ENCODE data around the gene TRIM52.
A peak's percentile ranks its signal among the peaks of the same experiment; 100 is the strongest.

The TRIM52 gene

DNA sequence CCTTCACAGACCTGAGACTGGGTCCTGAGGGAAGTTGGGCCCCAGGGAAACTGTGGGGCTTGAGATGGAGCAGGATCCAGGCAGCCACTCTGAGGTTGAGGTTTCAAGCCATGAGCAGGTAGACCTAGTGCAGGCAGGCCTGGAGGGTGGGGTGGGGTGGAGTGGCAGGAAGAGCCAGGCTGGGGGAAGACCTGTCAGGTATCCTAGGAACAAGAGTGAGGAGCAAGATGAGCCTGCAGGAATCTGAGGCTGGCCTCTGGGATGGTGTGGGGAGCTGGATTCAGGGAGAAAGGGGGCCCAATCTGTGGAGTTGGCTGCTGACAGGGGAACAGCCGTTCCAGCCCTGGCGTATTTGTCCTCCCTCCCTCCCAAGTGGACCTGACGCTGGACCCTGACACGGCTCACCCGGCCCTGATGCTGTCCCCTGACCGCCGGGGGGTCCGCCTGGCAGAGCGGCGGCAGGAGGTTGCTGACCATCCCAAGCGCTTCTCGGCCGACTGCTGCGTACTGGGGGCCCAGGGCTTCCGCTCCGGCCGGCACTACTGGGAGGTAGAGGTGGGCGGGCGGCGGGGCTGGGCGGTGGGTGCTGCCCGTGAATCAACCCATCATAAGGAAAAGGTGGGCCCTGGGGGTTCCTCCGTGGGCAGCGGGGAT lies 27.0 kb downstream of the TRIM52 start:
- no peak for DNase-seq (ENCODE audit: low spot score)

DNA sequence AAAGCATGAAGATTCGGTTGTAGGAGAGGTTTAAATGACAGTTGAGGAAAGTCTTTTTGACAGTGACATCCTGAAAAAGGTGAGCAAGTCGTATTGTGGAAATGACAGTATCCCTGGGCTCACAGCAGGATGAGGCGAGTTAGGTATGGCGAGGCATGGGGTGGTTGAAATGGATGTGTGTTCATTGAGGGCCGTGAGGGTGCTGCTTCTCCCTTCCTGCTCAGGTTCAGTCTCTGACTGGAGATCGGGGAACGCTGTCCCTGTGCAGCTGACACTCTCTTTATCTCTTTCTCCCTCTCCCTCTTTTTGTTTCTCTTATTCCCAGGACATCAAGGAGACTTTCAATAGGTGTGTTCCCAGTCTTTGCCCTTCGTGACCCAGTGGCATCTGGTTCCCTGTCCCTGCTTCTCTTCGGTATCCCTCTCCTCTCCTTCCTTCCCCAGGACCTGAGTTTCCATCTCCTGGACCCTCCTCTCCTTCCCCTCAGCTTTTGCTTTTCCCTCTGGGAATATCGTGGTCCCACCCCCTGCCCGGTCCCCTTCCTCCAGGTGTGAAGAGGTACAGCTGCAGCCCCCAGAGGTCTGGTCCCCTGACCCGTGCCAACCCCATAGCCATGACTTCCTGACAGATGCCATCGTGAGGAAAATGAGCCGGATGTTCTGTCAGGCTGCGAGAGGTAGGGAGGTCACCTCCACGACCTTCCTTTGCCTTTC lies 27.7 kb downstream of the TRIM52 start:
- no peak for DNase-seq (ENCODE audit: low spot score)

DNA sequence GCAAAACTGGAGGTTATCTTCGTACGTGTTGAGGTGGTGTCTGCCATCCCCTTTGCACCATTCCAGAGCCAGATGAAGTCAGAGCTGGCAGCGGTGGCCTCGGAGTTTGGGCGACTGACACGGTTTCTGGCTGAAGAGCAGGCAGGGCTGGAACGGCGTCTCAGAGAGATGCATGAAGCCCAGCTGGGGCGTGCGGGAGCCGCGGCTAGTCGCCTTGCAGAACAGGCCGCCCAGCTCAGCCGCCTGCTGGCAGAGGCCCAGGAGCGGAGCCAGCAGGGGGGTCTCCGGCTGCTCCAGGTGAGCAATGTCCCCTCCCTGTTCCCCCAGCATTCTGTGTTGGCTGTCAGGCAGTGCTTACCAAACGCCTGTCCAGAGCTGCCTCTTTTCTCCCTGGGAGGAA lies 28.4 kb downstream of the TRIM52 start:
- DNase-seq (ENCODE audit: low spot score): no peak

DNA sequence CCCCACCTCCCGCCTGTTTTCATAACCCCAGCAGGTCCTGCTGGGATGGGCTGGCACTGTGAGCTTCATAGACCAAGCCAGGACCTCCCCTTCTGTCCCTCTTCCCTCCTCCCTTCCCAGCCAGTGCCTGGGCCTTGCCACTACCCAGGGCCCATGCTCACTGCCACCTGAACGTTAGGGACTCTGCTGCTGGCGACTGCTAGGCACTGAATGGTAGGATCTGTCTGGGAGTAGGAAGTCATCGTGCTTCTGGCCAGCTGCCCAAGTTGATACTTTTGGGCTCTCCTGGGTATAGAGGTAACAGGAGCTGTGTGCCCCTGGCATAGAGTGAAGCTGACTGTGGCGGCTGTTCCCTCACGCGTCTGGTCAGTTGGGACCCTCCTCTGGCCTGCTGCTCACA lies 29.5 kb downstream of the TRIM52 start:
- DNase-seq (ENCODE audit: low spot score): no peak

DNA sequence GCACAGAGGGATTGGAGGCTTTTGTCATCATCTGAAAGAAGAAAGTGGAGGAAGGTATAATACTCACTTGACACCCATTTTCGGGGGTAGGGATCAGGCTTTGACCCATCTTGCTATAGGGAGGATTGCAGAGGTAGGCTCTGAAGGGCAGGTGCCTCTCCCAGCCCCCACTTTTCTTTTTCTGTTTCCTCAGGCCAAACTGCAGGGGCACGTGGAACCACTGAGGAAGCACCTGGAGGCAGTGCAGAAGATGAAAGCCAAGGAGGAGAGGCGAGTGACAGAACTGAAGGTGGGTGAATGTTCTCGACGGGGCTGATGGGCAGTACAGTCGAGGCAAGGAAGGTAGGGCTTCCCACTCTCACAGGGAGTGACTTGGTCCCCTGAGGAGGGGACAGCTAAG lies 30.4 kb downstream of the TRIM52 start:
- no peak for DNase-seq (ENCODE audit: low spot score)

DNA sequence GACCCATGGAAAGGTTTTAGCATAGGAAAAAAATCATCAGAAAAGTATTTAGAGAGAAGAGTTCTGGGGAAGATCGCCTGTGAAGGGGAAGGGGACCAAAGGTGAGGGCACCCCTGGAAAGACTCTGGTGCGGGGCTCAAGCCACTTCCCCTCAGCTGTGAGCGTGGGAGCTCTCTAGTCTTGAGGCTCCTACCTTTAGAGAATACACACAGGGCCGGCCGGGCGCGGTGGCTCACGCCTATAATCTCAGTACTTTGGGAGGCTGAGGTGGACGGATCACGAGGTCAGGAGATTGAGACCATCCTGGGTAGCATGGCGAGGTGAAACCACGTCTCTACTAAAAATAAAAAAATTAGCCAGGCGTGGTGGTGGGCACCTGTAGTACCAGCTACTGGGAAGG lies 30.9 kb downstream of the TRIM52 start:
- no peak for DNase-seq (ENCODE audit: low spot score)

DNA sequence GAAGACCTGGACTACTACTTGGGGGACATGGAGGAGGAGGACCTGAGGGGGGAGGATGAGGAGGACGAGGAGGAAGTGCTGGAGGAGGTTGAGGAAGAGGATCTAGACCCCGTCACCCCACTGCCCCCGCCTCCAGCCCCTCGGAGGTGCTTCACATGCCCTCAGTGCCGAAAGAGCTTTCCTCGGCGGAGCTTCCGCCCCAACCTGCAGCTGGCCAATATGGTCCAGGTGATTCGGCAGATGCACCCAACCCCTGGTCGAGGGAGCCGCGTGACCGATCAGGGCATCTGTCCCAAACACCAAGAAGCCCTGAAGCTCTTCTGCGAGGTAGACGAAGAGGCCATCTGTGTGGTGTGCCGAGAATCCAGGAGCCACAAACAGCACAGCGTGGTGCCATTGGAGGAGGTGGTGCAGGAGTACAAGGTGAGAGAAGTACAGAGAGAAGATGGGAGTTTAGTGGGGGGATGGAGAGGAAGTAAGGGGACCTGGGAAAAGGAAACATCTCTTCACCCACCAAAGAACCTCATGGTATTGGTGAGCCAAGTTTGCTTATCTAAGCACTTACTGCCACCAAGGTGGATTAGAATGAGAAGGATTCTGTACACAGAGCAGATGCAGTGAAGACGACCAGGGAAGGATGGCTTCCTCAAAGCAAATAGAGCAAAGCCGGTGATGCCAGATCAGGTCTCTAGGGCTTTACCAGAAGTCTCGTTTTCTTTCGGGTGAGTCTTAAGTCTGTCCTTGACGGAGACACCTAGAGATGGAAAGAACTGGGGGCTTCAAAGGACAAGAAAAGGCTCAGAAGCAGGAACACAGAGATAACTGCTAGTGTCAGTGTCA lies 36.3 kb downstream of the TRIM52 start:
- DNase-seq (ENCODE audit: low spot score): no peak

DNA sequence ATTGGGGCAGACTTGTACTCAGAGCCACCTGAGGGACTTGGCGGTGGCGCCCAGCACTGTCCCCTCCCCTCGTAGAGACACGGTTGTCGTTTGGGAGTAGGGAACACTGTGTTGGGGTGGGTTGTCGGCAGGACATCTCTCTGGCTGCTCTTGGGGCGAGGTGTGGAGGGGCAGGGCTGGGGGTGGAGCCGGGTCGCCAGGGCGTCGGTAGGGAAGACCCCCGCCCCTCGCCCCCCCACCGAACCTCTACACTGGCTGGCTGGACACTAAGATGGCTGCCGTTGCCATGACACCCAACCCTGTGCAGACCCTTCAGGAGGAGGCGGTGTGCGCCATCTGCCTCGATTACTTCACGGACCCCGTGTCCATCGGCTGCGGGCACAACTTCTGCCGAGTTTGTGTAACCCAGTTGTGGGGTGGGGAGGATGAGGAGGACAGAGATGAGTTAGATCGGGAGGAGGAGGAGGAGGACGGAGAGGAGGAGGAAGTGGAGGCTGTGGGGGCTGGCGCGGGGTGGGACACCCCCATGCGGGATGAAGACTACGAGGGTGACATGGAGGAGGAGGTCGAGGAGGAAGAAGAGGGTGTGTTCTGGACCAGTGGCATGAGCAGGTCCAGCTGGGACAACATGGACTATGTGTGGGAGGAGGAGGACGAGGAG lies 37.1 kb downstream of the TRIM52 start:
- no peak for DNase-seq (ENCODE audit: low spot score)

DNA sequence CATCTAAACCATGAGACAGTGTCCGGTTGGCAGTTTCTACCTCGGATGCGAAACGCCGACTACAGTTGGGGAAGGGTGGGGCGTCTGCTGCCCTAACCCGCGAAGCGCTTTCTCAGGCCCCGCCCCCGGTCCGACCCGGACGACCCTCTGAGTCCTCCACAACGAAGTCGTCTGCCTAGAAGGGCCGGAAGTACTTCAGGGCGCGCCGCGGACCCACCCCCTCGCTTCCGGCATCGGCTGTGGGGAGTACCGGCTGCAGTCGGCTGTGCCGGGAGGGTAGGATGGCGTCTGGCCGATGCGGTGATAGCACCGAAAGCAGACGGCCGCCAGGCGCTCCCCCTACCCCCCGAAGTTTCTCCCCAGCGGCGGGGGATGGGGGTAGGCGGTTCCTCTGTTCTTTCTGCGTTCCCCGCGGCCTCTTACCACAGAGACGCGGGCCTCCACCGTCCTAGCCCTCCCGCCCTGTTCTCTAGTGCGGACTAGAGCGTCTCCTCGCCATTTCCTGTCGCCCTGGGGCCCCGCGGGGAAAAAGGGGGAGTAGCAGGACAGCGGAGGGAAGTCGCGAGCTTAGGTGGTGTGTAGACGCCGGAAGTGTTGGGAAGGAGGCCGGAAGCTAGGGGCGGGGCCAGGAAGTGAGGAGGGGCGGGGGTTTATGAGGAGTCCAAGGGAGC lies 37.8 kb downstream of the TRIM52 start, which contains the start of gene TRIM41:
TRIM41 (plus strand) TSS at position 224 of the 671 bp plus-strand sequence. CDS start 719 bp downstream, outside the sequence.
- peak; percentile 99 for DNase-seq (ENCODE audit: low spot score)

DNA sequence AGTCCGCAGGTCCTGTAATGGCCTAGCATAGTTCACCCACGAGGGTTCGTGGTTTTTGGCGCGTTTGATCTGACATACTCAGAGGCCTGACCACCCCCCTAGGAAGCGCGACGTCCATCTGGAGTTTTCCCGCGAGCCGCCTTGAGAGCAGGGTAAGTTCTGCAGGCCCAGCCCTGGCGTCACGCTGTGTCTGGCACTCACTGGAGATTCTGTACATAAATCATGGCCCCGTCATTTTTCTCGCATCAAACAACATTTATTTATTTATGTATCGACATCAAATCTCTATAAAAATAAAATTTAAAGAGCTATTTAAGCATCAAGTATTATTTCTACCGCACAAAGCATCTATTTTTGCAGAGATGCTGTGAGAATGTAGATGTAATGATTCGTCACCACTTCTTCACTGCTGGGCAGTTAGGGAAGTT lies 38.3 kb downstream of the TRIM52 start:
- no peak for DNase-seq (ENCODE audit: low spot score)

DNA sequence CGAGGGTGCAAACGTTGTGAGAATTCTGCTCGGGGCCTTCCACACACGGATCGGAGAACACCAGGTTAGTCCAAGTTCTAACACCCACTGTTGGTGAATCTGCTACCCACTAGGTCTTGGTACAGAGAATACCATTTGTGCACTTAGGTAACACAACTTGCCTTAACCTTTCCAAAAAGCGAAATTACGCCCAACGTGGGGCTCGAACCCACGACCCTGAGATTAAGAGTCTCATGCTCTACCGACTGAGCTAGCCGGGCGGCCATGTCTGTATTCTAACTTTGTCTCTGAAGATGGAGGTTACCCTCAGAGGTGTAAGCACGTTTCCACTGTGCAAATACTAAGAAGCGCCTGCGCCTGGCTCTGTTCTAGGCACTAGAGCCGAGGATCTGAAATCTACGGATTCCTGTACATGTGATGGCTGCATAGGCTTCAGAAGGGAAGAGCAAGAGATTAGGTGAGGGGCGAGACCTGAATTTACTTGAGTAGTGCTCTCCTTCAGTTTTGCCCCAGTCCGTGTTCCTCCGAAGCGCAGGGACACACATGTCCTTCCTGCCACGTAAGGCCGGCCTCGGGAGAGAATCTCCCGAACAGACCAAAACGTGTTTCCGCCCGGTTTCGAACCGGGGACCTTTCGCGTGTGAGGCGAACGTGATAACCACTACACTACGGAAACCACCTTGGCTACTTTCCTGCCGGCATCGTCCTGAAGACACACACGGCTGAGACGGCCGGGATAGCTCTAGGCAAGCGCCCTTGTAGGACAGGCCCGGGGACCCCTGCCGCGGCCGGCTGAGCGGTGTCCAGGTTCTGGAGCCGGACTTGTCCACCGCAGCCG lies 38.9 kb downstream of the TRIM52 start:
- DNase-seq (ENCODE audit: low spot score): peak; percentile 98

DNA sequence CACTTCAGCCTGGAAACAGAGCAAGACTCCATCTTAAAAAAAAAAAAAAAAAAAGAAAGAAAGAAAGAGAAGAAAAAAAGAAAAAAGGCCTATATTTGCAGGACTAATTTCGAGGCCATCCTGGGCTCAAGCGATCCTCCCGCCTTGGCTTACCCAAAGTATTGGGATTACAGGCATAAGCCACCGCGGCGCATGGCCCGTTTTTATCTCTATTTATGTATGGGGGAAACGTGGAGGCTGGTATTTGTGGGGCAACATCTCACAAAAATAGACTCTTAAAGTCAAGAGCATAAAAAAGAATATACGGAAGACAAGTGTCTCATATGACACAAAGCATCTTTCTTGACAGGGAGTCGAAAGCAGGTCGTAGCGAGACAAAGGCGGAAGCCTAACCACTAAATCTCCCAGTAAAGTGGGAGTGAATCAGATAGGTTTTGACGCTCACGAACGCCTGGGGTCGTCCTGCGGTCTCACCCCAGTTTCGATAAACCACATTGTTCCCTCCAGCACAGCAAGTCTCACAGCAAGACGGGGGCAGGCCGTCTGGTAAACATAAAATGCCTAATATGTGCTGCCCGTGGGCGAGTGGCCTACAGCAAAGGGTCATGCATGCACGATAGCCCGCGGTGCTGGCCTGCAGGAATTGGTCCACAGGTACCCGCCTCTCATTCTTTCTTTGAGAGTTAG lies 39.7 kb downstream of the TRIM52 start:
- no peak for DNase-seq (ENCODE audit: low spot score)

DNA sequence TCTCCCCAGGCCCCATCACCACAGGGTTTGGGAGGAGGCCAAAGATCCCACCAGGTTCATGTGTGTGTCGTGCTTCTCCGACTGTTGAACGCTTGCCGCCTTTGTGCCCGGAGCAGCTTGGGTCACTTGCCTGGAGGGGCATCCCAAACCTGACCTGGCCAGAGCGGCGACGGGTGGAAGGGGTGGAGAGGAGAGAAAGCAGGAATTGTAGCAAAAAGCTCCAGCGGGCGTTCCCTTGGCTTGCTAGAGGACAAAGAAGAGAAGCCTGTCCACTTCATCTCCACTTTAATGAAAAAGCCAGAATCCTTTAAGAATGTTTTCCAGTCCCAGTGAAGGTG lies 40.8 kb downstream of the TRIM52 start:
- DNase-seq (ENCODE audit: low spot score): no peak

DNA sequence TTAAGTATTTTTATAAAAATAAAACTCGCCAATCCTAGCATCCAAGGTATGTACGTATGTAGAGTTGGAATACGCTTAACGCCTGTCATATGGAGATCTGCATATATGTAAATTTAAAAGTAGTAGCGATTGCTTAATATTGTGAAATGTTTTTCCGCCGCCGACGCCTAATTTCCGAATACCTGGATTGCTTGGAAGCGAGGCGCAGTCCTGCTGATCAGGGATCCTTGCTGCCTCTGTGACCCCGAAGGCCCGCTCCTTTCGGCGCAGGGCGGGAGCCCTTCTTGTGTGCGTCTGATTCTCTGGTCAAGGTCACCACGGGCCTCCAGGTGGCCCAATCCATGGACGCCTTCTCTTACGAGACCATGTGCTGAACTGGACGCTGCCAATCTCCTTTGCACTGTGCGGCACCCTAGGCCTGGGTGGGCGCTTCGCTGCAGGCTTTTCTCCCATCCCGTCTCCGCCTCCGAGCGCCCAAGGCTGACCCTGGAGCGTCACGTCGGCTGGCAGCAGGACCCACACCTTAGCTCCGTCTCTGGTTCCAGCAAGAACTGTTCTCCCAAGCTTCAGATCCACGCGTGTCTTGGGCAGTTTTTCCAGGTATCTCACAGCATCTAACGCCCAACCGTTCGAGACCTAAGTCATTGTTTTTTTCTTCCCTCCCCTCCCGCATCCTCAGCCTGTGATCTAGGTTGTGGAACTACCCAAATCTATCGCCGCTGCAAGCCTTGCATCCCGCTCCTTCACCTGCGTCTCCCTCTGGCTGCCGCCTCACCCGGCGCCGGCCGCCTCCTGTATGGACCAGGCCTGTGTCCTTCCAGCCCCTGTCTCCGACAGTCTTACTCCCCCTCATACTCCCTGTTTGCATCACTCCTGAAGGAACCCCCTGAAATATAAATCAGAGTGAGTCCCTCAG lies 41.4 kb downstream of the TRIM52 start:
- no peak for DNase-seq (ENCODE audit: low spot score)

DNA sequence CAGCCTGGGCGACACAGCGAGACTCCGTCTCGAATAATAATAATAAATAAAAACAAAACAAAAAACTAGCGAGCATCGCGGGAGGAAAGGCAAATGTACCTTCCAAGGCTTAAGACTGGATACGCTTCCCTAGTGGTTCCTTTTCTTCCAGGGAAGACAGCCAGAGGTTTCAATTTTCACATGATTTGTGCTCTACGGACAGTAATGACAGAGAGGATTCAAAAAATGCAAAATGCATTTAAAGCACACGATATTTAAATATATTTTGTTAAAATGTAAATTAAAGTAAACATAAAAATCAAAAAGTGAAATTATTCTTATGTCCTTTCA lies 42.2 kb downstream of the TRIM52 start:
- DNase-seq (ENCODE audit: low spot score): no peak

DNA sequence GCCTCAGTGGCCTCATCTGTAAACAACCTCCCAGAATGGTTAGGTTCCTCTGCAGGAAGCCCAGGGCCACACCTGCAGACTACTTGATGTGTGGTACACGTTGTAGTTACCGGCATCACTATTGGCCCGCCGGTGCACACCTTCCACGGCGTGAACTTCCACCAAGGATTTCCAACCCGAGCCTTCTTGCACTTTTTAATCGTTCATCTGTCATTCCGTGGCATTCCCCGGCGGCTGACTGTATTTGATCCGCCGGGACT lies 43.2 kb downstream of the TRIM52 start:
- peak; percentile 30 for DNase-seq (ENCODE audit: low spot score)

DNA sequence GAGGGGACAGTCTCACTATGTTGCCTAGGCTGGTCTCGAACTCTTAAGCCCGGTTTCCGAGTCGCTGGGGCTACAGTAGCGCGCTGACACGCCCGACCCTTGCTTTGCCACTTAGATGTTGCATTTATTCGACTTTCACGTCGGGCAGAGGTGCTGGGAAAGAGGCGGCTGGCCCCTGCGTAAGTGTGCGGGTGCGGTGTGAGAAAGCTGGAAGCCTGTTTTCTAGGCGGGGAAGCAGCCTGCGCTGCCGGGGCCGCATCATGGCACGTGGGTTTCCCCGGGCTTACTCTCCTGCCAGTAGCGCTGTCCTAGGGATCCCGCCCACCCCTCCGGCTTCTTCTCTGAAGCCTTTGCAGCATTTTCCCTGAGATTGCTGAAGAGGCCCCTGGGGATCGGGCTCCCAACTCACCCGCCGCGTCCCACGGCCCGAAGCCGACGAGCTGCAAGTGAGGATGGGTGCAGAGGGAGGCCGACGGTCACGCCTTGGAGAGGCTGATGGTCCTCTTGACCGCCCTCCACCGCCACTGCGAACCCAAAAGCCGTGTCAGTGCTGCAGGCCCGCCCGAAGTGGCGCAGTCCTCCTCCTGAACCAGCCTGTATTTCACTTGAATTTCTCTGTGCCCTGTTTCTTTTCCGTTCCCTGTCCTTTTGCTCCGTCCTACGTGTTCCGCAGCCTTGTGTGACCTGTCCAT lies 43.7 kb downstream of the TRIM52 start:
- peak; percentile 72 for DNase-seq (ENCODE audit: low spot score)

DNA sequence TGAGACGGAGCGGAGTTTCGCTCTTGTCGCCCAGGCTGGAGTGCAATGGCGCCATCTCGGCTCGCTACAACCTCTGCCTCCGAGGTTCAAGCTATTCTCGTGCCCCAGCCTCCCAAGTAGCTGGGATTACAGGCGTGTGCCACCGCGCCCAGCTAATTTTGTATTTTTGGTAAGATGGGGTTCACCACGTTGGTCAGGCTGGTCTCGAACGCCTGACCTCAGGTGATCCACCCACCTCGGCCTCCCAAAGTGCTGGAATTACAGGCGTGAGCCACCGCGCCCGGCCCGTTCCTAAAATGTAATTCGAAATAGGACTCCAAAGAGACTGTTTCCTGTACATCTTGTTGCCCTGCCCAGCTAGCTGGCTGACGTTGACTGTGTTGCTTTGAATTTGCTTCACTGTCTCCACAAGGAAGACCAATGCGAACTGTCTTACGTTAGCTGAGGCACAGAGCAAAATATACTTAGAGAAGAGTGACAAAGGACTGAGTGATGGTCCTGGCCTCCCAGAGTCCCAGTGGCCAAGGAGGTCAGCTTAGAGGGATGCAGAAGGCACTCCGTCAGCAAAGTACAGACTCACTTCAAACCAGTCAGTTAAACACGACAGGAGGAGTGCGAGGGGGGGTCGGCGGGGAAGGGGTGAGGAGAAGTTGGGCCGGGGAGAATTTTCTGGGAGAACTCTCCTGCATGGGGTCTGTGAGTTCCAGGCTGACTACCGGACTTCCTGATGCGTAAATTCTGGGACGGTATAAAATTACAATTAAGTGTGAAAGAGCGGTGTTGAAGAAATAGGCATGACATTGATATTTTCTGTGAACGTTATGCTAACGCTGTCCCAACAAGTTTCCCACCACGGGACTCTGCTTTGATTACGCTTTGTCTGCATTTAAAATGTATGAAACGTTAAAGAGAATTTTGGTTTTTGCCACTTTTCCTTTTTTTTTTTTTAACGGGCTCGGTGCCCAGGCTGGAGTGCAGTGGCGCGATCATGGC lies 44.6 kb downstream of the TRIM52 start:
- DNase-seq (ENCODE audit: low spot score): no peak
